Osteoblast (primary cell): ENCODE data around the gene INPP5A. TPM values are rescaled to one million over a fixed set of nuclear protein-coding genes. Genes with fewer than 3 reads are reported as not detected.

Source experiments
- DNase-seq: peaks from one replicate; pipeline ENCODE4 v3.0.0; 2011; ENCODE audit warnings: low spot score, mixed read lengths; ENCODE audit not compliant: insufficient read length; ENCODE audit errors: missing footprints
- H2AFZ ChIP-seq: 2 replicates; pipeline ENCODE4 v1.6.0; 2011; ENCODE audit warnings: mild to moderate bottlenecking, low read length
- H3K27ac ChIP-seq: 2 replicates; pipeline ENCODE4 v1.5.1; 2011; ENCODE audit warnings: mild to moderate bottlenecking, low read depth, low read length, moderate library complexity
- H3K27me3 ChIP-seq: 2 replicates; pipeline ENCODE4 v1.6.0; 2012; ENCODE audit warnings: mild to moderate bottlenecking, control low read depth, inconsistent platforms, low read length, moderate library complexity; ENCODE audit not compliant: insufficient read depth
- H3K36me3 ChIP-seq: 2 replicates; pipeline ENCODE4 v1.5.1; 2011; ENCODE audit warnings: mild to moderate bottlenecking, low read length, control low read depth, moderate library complexity; ENCODE audit not compliant: insufficient read depth
- H3K4me1 ChIP-seq: 2 replicates; pipeline ENCODE4 v1.5.1; 2011; ENCODE audit warnings: mild to moderate bottlenecking, low read length, control low read depth, moderate library complexity; ENCODE audit not compliant: insufficient read depth
- H3K4me2 ChIP-seq: 2 replicates; pipeline ENCODE4 v1.6.0; 2011; ENCODE audit warnings: mild to moderate bottlenecking, low read length; ENCODE audit not compliant: insufficient read depth
- H3K4me3 ChIP-seq: fragments of 200-600 bp; sonication (generic); 3 replicates; pipeline ENCODE4 v1.5.1; 2012; ENCODE audit warnings: mild to moderate bottlenecking, low read length, inconsistent platforms; ENCODE audit not compliant: insufficient read depth
- H3K79me2 ChIP-seq: 2 replicates; pipeline ENCODE4 v1.6.0; 2012; ENCODE audit warnings: mild to moderate bottlenecking, low read length, control low read depth, inconsistent platforms; ENCODE audit not compliant: insufficient read depth
- H3K9me3 ChIP-seq: 2 replicates; pipeline ENCODE4 v1.5.1; 2011; ENCODE audit warnings: low read depth, low read length, control low read depth
- H4K20me1 ChIP-seq: 2 replicates; pipeline ENCODE4 v1.6.0; 2012; ENCODE audit warnings: mild to moderate bottlenecking, low read length, control low read depth; ENCODE audit not compliant: insufficient read depth
- total RNA-seq: library from RNA; depleted of rRNA; stranded (reverse); fragments of >200 nt; gene quantifications from 2 replicates; pipeline ENCODE4 v1.2.3, GENCODE V29; 2012
- TF ChIP-seq, protein P1 (sequence below): IDR thresholded peaks from 2 replicates; pipeline ENCODE4 v1.5.1; 2011; ENCODE audit warnings: mild to moderate bottlenecking, low read depth, low read length, moderate library complexity; ENCODE audit errors: extremely low read depth

INPP5A gene
- total RNA-seq, 1 donor: 22.8 TPM

DNA sequence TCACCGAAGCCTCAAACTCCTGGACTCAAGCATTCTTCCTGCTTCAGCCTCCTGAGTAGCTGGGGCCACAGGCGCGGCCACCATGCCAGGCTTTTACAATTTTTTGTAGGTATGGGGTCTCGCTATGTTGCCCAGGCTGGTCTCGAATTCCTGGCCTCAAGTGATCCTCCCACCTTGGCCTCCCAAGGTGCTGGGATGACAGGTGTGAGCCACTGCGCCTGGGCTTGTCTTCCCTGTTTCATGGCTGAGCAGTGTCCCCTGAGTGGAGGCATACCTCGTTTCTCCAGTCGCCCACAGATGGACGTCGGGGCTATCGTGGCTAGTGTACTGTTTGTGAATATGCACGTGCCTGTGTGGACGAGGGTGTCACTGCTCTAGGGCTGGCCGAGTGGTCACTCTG lies 11.3 kb downstream of the INPP5A start:
- no peaks in the 10 kb centered on the region for H3K27me3 ChIP-seq
- DNase-seq: no peak
- TF ChIP-seq, protein P1, sequence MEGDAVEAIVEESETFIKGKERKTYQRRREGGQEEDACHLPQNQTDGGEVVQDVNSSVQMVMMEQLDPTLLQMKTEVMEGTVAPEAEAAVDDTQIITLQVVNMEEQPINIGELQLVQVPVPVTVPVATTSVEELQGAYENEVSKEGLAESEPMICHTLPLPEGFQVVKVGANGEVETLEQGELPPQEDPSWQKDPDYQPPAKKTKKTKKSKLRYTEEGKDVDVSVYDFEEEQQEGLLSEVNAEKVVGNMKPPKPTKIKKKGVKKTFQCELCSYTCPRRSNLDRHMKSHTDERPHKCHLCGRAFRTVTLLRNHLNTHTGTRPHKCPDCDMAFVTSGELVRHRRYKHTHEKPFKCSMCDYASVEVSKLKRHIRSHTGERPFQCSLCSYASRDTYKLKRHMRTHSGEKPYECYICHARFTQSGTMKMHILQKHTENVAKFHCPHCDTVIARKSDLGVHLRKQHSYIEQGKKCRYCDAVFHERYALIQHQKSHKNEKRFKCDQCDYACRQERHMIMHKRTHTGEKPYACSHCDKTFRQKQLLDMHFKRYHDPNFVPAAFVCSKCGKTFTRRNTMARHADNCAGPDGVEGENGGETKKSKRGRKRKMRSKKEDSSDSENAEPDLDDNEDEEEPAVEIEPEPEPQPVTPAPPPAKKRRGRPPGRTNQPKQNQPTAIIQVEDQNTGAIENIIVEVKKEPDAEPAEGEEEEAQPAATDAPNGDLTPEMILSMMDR: no peak
- H2AFZ ChIP-seq: no peak overlapping the region
- H3K4me3 ChIP-seq: no peak overlapping the region
- H4K20me1 ChIP-seq: peaks cover 69% of the 10 kb centered on the region
- no peak overlapping the region for H3K27ac ChIP-seq
- H3K36me3 ChIP-seq: peaks cover under 1% of the 10 kb centered on the region
- H3K4me1 ChIP-seq: no peaks in the 10 kb centered on the region
- H3K4me2 ChIP-seq: no peak overlapping the region
- H3K79me2 ChIP-seq: peaks cover 75% of the 10 kb centered on the region
- H3K9me3 ChIP-seq: no peaks in the 10 kb centered on the region

- H3K27me3 ChIP-seq: no peaks in the 10 kb centered on the region
- no peak overlapping the region for H3K4me3 ChIP-seq
- H3K9me3 ChIP-seq: no peaks in the 10 kb centered on the region
- TF ChIP-seq, protein P1: no peak
- no peak overlapping the region for H2AFZ ChIP-seq
- peaks cover 69% of the 10 kb centered on the region for H4K20me1 ChIP-seq
- H3K36me3 ChIP-seq: no peaks in the 10 kb centered on the region
- peaks cover 75% of the 10 kb centered on the region for H3K79me2 ChIP-seq
- H3K4me1 ChIP-seq: no peaks in the 10 kb centered on the region
- no peak overlapping the region for H3K27ac ChIP-seq
- no peak overlapping the region for H3K4me2 ChIP-seq
- peak; percentile 13 for DNase-seq
Measured at GRCh38 chr10:132549371-132549770, 11.8 kb downstream of the INPP5A start.

GRCh38 chr10:132550366-132551092 lies 12.9 kb downstream of the INPP5A start:
- DNase-seq: peak; percentile 66
- TF ChIP-seq, protein P1: no peak
- Histone ChIP-seq H3K27me3 (no peaks in the 10 kb centered on the region), H3K36me3 (no peaks in the 10 kb centered on the region), H2AFZ (no peak overlapping the region), H3K4me2 (no peak overlapping the region), H3K27ac (no peak overlapping the region), H3K9me3 (no peaks in the 10 kb centered on the region), H3K79me2 (peaks cover 75% of the 10 kb centered on the region), H3K4me3 (no peak overlapping the region), H4K20me1 (peaks cover 69% of the 10 kb centered on the region), H3K4me1 (no peaks in the 10 kb centered on the region)

DNA sequence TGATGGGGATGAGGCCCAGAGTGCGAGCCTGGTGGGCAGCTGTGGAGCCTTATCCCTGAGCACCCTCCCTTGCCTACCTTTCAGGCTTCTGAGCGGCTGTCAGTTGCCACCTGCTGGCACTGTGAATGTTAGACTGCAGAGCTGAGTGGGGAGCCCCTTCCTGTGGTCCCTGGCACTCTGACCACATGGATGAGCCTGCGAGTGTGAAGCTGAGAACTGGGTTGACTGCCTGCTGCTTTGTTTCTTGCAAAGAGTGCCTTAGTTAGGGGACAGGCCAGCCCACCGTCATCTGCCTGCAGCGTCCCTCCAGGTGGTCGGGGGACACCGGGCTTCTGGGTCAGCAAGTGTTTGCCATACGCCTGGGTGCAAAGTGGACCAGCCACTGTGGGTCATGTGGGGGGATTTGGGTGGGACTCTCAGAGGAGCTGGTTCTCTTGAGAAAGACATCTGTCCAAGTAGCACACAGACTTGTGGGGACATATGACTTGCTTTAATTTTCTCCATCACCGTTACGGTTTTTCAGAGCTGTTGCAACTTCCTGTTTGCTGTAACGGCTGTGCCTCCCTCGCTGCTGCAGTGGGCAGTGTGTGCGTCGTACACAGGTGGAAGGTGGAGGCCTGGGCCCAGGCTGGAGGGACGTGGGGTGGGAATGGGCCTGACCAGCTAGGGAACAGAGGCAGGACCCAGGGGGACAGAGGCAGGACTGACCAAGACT lies 13.7 kb downstream of the INPP5A start:
- Histone ChIP-seq H3K4me1 (no peaks in the 10 kb centered on the region), H3K79me2 (peaks cover 74% of the 10 kb centered on the region), H3K36me3 (no peaks in the 10 kb centered on the region), H3K27me3 (no peaks in the 10 kb centered on the region), H3K4me3 (no peak overlapping the region), H3K4me2 (no peak overlapping the region), H4K20me1 (peaks cover 69% of the 10 kb centered on the region), H3K9me3 (no peaks in the 10 kb centered on the region), H3K27ac (no peak overlapping the region), H2AFZ (no peak overlapping the region)
- TF ChIP-seq, protein P1: no peak
- DNase-seq: peak; percentile 19
